GM12872 (cell line): ENCODE data around the gene MRPS34.

Experiments
- CTCF ChIP-seq: IDR thresholded peaks from 3 replicates; pipeline ENCODE4 v1.5.1; 2011; ENCODE audit warnings: low read depth, mild to moderate bottlenecking, low read length, moderate library complexity; ENCODE audit not compliant: insufficient read depth

MRPS34 gene

DNA sequence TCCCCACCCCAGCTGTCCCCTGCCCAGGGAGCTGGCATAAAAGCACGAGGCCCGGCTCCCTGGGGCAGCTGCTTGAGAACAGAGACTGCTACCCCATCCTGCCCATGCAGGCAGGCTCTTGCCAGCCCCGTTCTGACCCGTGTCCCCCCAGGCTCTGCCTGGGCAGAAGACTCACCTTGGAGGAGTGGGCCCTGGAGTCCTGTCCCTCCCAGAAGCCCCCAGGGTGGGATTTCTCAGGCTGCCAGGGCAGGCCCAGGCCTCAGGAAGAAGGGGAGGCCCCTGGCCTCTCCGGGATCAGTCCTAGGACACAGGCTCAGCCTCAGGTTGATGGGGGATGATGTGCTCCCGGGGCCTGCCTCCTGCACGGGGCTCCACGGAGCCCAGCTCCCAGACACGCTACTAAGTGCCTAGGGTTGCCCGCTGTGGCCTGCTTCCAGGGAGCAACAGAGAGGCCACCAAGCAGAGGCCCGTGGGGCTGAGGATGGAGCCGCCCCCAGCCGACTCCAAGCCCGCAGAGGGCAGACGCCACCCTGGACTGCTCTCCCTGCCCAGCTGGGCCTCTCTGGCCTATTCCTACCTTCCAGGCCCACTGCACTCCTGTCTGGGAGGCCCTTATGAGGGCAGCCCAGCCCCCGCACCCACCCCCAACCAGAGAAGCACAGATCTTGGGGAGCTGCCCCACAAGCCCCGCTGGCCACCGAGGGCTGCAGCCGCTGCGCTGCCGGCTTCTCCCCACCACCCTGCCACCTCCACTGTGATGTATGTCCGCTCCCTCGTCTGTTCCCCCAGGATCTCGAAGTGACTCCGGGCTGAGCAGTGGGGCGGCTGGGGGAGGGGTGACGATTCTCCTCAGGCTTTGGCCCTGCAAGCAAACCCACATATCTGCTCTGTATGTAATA is 3.3 kb downstream of the MRPS34 start:
- TF ChIP-seq CTCF: no peak

DNA sequence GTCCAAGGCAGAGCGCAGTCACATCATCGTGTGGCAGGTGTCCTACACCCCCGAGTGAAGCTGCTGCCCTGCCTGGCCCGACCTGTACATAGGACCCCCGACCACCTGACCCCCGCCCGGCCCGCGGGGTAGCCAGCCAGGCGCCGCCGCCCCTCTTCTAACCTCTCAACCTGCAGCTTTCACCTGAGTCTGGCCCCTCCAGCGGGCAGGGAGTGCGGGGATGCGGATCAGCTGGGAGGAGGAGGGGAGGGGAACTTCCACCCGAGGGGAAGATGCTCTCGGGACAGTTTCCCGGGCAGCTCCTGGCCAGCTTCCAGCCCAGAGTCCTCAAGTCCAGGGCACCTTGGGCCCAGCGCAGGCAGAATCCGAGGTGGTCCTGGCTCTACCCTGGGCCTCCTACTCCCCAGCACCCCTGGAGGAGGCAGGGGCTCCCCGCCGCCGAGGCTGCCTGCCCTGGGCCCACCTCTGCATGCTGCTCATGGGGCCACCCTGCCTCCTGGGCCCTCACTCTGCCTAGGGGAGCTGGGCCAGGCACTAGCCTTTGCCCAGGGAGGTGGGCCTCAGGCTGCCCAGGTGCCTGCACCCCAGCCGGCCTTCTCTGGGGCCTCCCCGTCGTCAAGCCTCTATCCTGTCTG is 4.0 kb downstream of the MRPS34 start:
- TF ChIP-seq CTCF: no peak

DNA sequence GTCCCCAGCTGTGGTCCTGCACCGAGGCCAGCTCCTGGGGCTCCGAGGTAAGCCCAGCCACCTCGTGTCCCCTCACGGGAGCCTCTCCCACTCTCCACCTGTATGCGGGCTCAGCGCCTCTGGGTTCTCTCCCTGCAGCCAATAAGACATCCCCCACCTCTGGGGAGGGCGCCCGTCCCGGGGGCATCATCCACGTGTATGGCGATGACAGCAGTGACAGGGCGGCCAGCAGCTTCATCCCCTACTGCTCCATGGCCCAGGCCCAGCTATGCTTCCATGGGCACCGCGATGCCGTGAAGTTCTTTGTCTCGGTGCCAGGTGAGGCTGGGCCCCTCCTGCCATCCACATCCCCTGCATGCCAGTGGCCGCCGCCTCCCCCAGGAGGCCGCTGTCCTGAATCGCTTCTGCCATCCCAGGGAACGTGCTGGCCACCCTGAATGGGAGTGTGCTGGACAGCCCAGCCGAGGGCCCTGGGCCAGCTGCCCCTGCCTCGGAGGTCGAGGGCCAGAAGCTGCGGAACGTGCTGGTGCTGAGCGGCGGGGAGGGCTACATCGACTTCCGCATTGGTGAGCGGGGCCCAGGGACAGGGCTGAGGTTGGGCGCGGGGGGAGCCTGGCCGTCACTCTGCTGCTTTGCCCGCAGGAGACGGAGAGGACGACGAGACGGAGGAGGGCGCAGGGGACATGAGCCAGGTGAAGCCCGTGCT is 4.7 kb downstream of the MRPS34 start:
- TF ChIP-seq CTCF: no peak

GRCh38 chr16:1767116-1767994 is 5.6 kb downstream of the MRPS34 start:
- no peak for TF ChIP-seq CTCF

- no peak for TF ChIP-seq CTCF
These were observed 6.2 kb downstream of the MRPS34 start for GRCh38 chr16:1766701-1767100.

- no peak for TF ChIP-seq CTCF
These were observed 6.7 kb downstream of the MRPS34 start for GRCh38 chr16:1766231-1766630.
